ENCODE results near the gene RAPGEF6.

GRCh38 chr5:131511934-131512333, 123.1 kb downstream of the RAPGEF6 start:
- no peak for TF ChIP-seq EP300 (IDR thresholded peaks at IDR 0.05)
- TF ChIP-seq, protein P1, sequence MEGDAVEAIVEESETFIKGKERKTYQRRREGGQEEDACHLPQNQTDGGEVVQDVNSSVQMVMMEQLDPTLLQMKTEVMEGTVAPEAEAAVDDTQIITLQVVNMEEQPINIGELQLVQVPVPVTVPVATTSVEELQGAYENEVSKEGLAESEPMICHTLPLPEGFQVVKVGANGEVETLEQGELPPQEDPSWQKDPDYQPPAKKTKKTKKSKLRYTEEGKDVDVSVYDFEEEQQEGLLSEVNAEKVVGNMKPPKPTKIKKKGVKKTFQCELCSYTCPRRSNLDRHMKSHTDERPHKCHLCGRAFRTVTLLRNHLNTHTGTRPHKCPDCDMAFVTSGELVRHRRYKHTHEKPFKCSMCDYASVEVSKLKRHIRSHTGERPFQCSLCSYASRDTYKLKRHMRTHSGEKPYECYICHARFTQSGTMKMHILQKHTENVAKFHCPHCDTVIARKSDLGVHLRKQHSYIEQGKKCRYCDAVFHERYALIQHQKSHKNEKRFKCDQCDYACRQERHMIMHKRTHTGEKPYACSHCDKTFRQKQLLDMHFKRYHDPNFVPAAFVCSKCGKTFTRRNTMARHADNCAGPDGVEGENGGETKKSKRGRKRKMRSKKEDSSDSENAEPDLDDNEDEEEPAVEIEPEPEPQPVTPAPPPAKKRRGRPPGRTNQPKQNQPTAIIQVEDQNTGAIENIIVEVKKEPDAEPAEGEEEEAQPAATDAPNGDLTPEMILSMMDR (IDR thresholded peaks at IDR 0.05), result no peak
